H1 (cell line): ENCODE measurements around the gene PLCB3. TPM values are rescaled to one million over a fixed set of nuclear protein-coding genes. Genes with fewer than 3 reads are reported as not detected.
A peak's percentile ranks its signal among the peaks of the same experiment; 100 is the strongest.

Experiments
- CTCF ChIA-PET: fragments of 300-600 bp; sonication (Branson Sonifier 250); formaldehyde crosslinking; loops from one replicate; lab custom pipeline; 2021; ENCODE audit not compliant: partially characterized antibody; lab: Charles Lee
- POLR2A ChIA-PET: fragments of 300-600 bp; sonication (Branson Sonifier 250); formaldehyde crosslinking; loops from one replicate; lab custom pipeline; 2021; ENCODE audit warnings: inconsistent platforms; ENCODE audit not compliant: partially characterized antibody; lab: Charles Lee
- DNase-seq, 2 experiments: peaks; one replicate each; pipeline versions ENCODE4 v3.0.0 to v3.0.0-alpha.2; 2010 to 2022; ENCODE audit warnings: low spot score in 2 of 2, low read depth in 1 of 2, mixed read lengths in 1 of 2
- FAIRE-seq: peaks from 2 replicates; lab custom pipeline; 2011; peaks lifted over from hg19 to GRCh38; lab: Jason Lieb, UNC
- H2AFZ ChIP-seq: 2 replicates; pipeline ENCODE4 v1.8.1; 2012; ENCODE audit warnings: low read length, inconsistent platforms
- H2AK5ac ChIP-seq: 2 replicates; pipeline ENCODE4 v1.6.1; 2013; ENCODE audit warnings: low read depth, low read length
- H2BK120ac ChIP-seq: replicated peaks from 2 replicates; pipeline ENCODE3; 2013; ENCODE audit warnings: low read depth, low read length, inconsistent platforms
- H2BK12ac ChIP-seq: 2 replicates; pipeline ENCODE4 v1.6.1; 2013; ENCODE audit warnings: low read depth, low read length
- H2BK15ac ChIP-seq: 2 replicates; pipeline ENCODE4 v1.6.1; 2013; ENCODE audit warnings: low read length
- H2BK20ac ChIP-seq: 2 replicates; pipeline ENCODE4 v1.6.1; 2013; ENCODE audit warnings: low read length
- H2BK5ac ChIP-seq: 2 replicates; pipeline ENCODE4 v1.6.1; 2013; ENCODE audit warnings: low read depth, low read length
- H3K14ac ChIP-seq: 2 replicates; pipeline ENCODE4 v1.6.1; 2013; ENCODE audit warnings: inconsistent platforms; ENCODE audit not compliant: insufficient read length
- H3K18ac ChIP-seq: 2 replicates; pipeline ENCODE4 v1.6.1; 2013; ENCODE audit warnings: low read length; ENCODE audit errors: extremely low read depth
- H3K23ac ChIP-seq: 2 replicates; pipeline ENCODE4 v1.6.1; 2013; ENCODE audit warnings: inconsistent platforms; ENCODE audit not compliant: insufficient read length
- H3K23me2 ChIP-seq: 2 replicates; pipeline ENCODE4 v1.6.1; 2013; ENCODE audit warnings: low read depth, low read length
- H3K27ac ChIP-seq: 2 replicates; pipeline ENCODE4 v1.6.1; 2011; ENCODE audit warnings: low read depth, low read length, inconsistent platforms
- H3K27me3 ChIP-seq, 4 experiments: replicated peaks in 1 of 4; 1 replicate in 1 of 4; 2 replicates in 3 of 4; pipeline versions ENCODE4 v1.6.1 to v1.8.1; 2011 to 2013; ENCODE audit warnings: low read length in 3 of 4, mild to moderate bottlenecking in 3 of 4, inconsistent platforms in 2 of 4, mixed read lengths in 2 of 4, moderate library complexity in 1 of 4; ENCODE audit not compliant: control insufficient read depth in 3 of 4, insufficient read depth in 3 of 4; ENCODE audit errors: extremely low read depth in 1 of 4
- H3K36me3 ChIP-seq, 4 experiments: 2 replicates each; pipeline versions ENCODE4 v1.6.1 to v1.8.1; 2011 to 2013; ENCODE audit warnings: mild to moderate bottlenecking in 4 of 4, low read length in 3 of 4, moderate library complexity in 2 of 4, control low read depth in 1 of 4, inconsistent platforms in 1 of 4; ENCODE audit not compliant: insufficient read depth in 4 of 4, control insufficient read depth in 2 of 4
- H3K4ac ChIP-seq: replicated peaks from 2 replicates; pipeline ENCODE3; 2013; ENCODE audit warnings: low read length, low read depth, mixed read lengths, inconsistent platforms; ENCODE audit not compliant: insufficient read length
- H3K4me1 ChIP-seq, 4 experiments: replicated peaks in 1 of 4; 1 replicate in 1 of 4; 2 replicates in 3 of 4; pipeline versions ENCODE4 v1.6.1 to v1.8.1; 2011 to 2013; ENCODE audit warnings: low read length in 3 of 4, inconsistent platforms in 2 of 4, mixed read lengths in 1 of 4; ENCODE audit not compliant: insufficient read depth in 4 of 4, control insufficient read depth in 3 of 4
- H3K4me2 ChIP-seq, 2 experiments: 2 replicates each; pipeline versions ENCODE4 v1.6.1 to v1.8.1; 2011 to 2013; ENCODE audit warnings: low read depth in 2 of 2, low read length in 2 of 2, control low read depth in 1 of 2, inconsistent platforms in 1 of 2, mild to moderate bottlenecking in 1 of 2; ENCODE audit not compliant: insufficient read depth in 1 of 2
- H3K4me3 ChIP-seq, 4 experiments: fragments of 200-600, 300-600 bp in 1 of 4; sonication (generic), shearing (Covaris generic), sonication (Bioruptor Twin) in 1 of 4; 2 replicates each; pipeline versions ENCODE4 v1.5.1 to v1.8.1; 2011 to 2016; ENCODE audit warnings: low read length in 4 of 4, low read depth in 3 of 4, control low read depth in 2 of 4, inconsistent platforms in 2 of 4, mild to moderate bottlenecking in 2 of 4, mixed read lengths in 1 of 4, moderate library complexity in 1 of 4; ENCODE audit not compliant: insufficient read depth in 2 of 4; ENCODE audit errors: extremely low read depth in 1 of 4
- H3K56ac ChIP-seq: replicated peaks from 2 replicates; pipeline ENCODE3; 2013; ENCODE audit warnings: low read depth, mild to moderate bottlenecking, mixed read lengths, low read length, inconsistent platforms; ENCODE audit not compliant: insufficient read length
- H3K79me1 ChIP-seq: 2 replicates; pipeline ENCODE4 v1.6.1; 2013; ENCODE audit warnings: low read depth, low read length, control low read depth
- H3K79me2 ChIP-seq, 2 experiments: 2 replicates each; pipeline versions ENCODE4 v1.6.1 to v1.8.1; 2012 to 2013; ENCODE audit warnings: low read length in 2 of 2, mild to moderate bottlenecking in 2 of 2, inconsistent platforms in 1 of 2; ENCODE audit not compliant: insufficient read depth in 2 of 2, control insufficient read depth in 1 of 2
- H3K9ac ChIP-seq, 4 experiments: replicated peaks in 1 of 4; 1 replicate in 1 of 4; 2 replicates in 3 of 4; pipeline versions ENCODE4 v1.6.1 to v1.8.1; 2011 to 2013; ENCODE audit warnings: low read depth in 3 of 4, low read length in 3 of 4, control low read depth in 2 of 4, mild to moderate bottlenecking in 2 of 4, moderate library complexity in 2 of 4, inconsistent platforms in 1 of 4; ENCODE audit errors: extremely low read depth in 1 of 4
- H3K9me3 ChIP-seq, 2 experiments: 2 replicates each; pipeline versions ENCODE4 v1.6.1 to v1.8.1; 2012 to 2013; ENCODE audit warnings: mild to moderate bottlenecking in 2 of 2, moderate library complexity in 2 of 2, control low read depth in 1 of 2, inconsistent platforms in 1 of 2, low read depth in 1 of 2, low read length in 1 of 2, mixed read lengths in 1 of 2; ENCODE audit not compliant: insufficient read depth in 2 of 2
- H4K20me1 ChIP-seq, 2 experiments: replicated peaks in 1 of 2; 2 replicates each; pipeline versions ENCODE3 to v1.8.1; 2011 to 2013; ENCODE audit warnings: inconsistent platforms in 2 of 2, low read length in 2 of 2, mild to moderate bottlenecking in 1 of 2; ENCODE audit not compliant: insufficient read depth in 2 of 2, control insufficient read depth in 1 of 2
- H4K5ac ChIP-seq: 2 replicates; pipeline ENCODE4 v1.6.1; 2013; ENCODE audit warnings: low read length, low read depth, mixed read lengths, inconsistent platforms; ENCODE audit not compliant: insufficient read length
- H4K8ac ChIP-seq: 2 replicates; pipeline ENCODE4 v1.8.0; 2013; ENCODE audit warnings: mild to moderate bottlenecking, moderate library complexity, low read length, inconsistent platforms; ENCODE audit not compliant: insufficient read depth; ENCODE audit errors: extremely low read depth
- H4K91ac ChIP-seq: replicated peaks from 2 replicates; pipeline ENCODE3; 2013; ENCODE audit warnings: low read length, mixed read lengths, inconsistent platforms; ENCODE audit not compliant: insufficient read length
- CBX8 ChIP-seq: fragments of 300-800, 300-1000 bp; sonication (generic); IDR thresholded peaks from 2 replicates; pipeline ENCODE4 v1.7.1; 2016; ENCODE audit warnings: low read depth, low read length, borderline replicate concordance
- PHF8 ChIP-seq: fragments of 200-600 bp; sonication (generic); conservative IDR thresholded peaks from 2 replicates; pipeline ENCODE4 v1.7.1; 2012; ENCODE audit warnings: low read depth, mild to moderate bottlenecking, inconsistent platforms, low read length, moderate library complexity
- SP4 ChIP-seq: IDR thresholded peaks from 2 replicates; pipeline ENCODE4 v1.6.1; 2012; ENCODE audit warnings: low read length, inconsistent platforms
- WGBS, 2 experiments: shearing (Covaris generic) in 1 of 2; methylation state at CpG; one replicate each; pipeline versions ENCODE4 v1.1.6 to v1.1.7; 2013 to 2015; ENCODE audit warnings: low lambda C conversion rate in 2 of 2, mixed read lengths in 2 of 2, inconsistent platforms in 1 of 2, low coverage in 1 of 2, missing lambda C conversion rate in 1 of 2; ENCODE audit not compliant: insufficient replicate concordance in 2 of 2, insufficient coverage in 1 of 2, insufficient read length in 1 of 2; ENCODE audit errors: extremely low coverage in 1 of 2, missing lambda C conversion rate in 1 of 2; 5-methylcytosine and 5-hydroxymethylcytosine counted together
- polyA plus RNA-seq, 7 experiments: library from polyadenylated mRNA; depleted of rRNA in 3 of 7; stranded (reverse) in 5 of 7; unstranded in 2 of 7; fragments of >200 nt in 5 of 7; fragments of 200-250 nt in 2 of 7; gene quantifications; 1 replicate in 5 of 7; 2 replicates in 1 of 7; 4 replicates in 1 of 7; pipeline versions ENCODE4 v1.2.1 to v1.2.3, GENCODE V29; 2011 to 2013; ENCODE audit warnings: missing spikeins in 2 of 7, mixed read lengths in 2 of 7
- total RNA-seq: library from RNA; stranded (reverse); fragmentation: NEBNext Ultra II Directional; extraction: Animal tissue kit (Norgen Biotek cat#: 25700); gene quantifications from 2 replicates; pipeline ENCODE4 v1.2.1, GENCODE V29; 2021

Gene PLCB3
- total and polyA plus RNA-seq, 2 of the 8 experiments (the other 6 are each of a cell fraction or from before 2014, with no cell fraction given), result 47.2 to 104 TPM

DNA sequence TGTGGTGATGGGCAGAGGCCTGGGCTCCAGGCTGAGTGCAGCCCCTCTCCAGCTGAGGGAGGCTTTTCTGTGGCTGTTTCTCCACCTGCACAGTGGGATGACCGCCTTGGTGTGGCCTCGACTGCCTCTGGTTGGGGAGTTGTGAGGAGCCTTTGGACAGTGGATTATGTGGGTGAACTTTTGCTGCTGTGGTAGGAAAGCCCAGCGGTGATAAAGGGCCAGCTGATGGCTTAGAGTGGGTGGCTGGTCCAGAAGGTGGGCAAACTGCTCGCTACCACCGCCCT, 52.6 kb downstream of the PLCB3 start:
- Histone ChIP-seq H3K14ac (no peak overlapping the region), H2BK12ac (0 out of 2 replicates have a peak overlapping the region, but pooled peaks have one; percentile 1), H3K18ac (peak overlapping the region; percentile 85), H3K4me2 (peak overlapping the region; percentile 38 to 74), H2AK5ac (no peak overlapping the region), H4K91ac (no peak overlapping the region), H2AFZ (no peak overlapping the region), H3K27ac (no peak overlapping the region), H3K4me1 (peaks cover 3 to 22% (median 19%) of the 10 kb centered on the region in 4 experiments; a peak in 6 of 7 replicates), H3K36me3 (no peaks in the 10 kb centered on the region; a peak in 1 of 8 replicates), H3K4me3 (peak overlapping the region in 3 of 4 experiments; percentile 57 to 71 (median 59); a peak in 6 of 8 replicates), H3K23me2 (peaks cover 15% of the 10 kb centered on the region; the same call in 1 of the 2 replicates), H4K20me1 (peaks cover 2 to 3% of the 10 kb centered on the region in 2 experiments), H3K56ac (no peak overlapping the region), H2BK120ac (no peak overlapping the region), H3K23ac (no peak overlapping the region), H2BK5ac (no peak overlapping the region; the same call in 1 of the 2 replicates), H3K9ac (peak overlapping the region in 1 of 4 experiments; percentile 88; a peak in 1 of 7 replicates), H4K8ac (no peak overlapping the region), H3K79me1 (peaks cover 11% of the 10 kb centered on the region; the same call in 1 of the 2 replicates), H3K9me3 (no peaks in the 10 kb centered on the region; a peak in 1 of 4 replicates), H3K79me2 (peaks cover 0 to 17% of the 10 kb centered on the region in 2 experiments; a peak in 2 of 4 replicates), H3K4ac (no peak overlapping the region), H3K27me3 (peaks cover 18 to 35% (median 23%) of the 10 kb centered on the region in 4 experiments), H4K5ac (no peak overlapping the region), H2BK15ac (no peak overlapping the region), H2BK20ac (no peak overlapping the region)
- FAIRE-seq (no peak), DNase-seq (no peak)
- ChIA-PET CTCF (interaction anchor here (0.9 to 20.8 kb wide), 18 partner anchors 9 to 341 kb away, joined by 3 to 614 read pairs (median 10); partner anchors contain the start of genes BAD, CCDC88B, FERMT3 and GPR137), POLR2A (interaction anchor here (0.9 to 5.6 kb wide), 21 partner anchors 9 to 384 kb away, joined by 3 to 57 read pairs (median 6); partner anchors contain the start of genes BAD, FERMT3, FKBP2 and GPR137)
- WGBS, 2 experiments, result 41% methylated on average over 5 of the region's 5 CpGs; no CpG with 5 or more reads in 1 of the 2 experiments
- TF ChIP-seq PHF8 (no peak), CBX8 (no peak), SP4 (no peak)
